KMS-11 (cell line): ENCODE measurements around the gene CBFA2T3.

ENCODE experiments used
- H2AFZ ChIP-seq: fragments of 200-600 bp; sonication (generic); 2 replicates; pipeline ENCODE4 v1.6.1; 2016; ENCODE audit warnings: antibody characterized with exemption, mixed run types, low read depth
- H3K27ac ChIP-seq: fragments of 200-600 bp; sonication (generic); 2 replicates; pipeline ENCODE4 v1.6.1; 2016; ENCODE audit warnings: mild to moderate bottlenecking, mixed run types
- H3K27me3 ChIP-seq: fragments of 200-600 bp; sonication (generic); 2 replicates; pipeline ENCODE4 v1.6.1; 2017; ENCODE audit warnings: mild to moderate bottlenecking, low read depth, mixed run types, moderate library complexity; ENCODE audit not compliant: insufficient read depth
- H3K36me3 ChIP-seq: fragments of 200-600 bp; sonication (generic); 2 replicates; pipeline ENCODE4 v1.6.1; 2017; ENCODE audit warnings: mild to moderate bottlenecking, mixed run types; ENCODE audit not compliant: insufficient read depth
- H3K4me1 ChIP-seq: fragments of 200-600 bp; sonication (generic); 2 replicates; pipeline ENCODE4 v1.6.1; 2016; ENCODE audit warnings: mild to moderate bottlenecking, low read depth, mixed run types; ENCODE audit not compliant: poor library complexity, severe bottlenecking
- H3K4me2 ChIP-seq: fragments of 200-600 bp; sonication (generic); 2 replicates; pipeline ENCODE4 v1.7.0; 2016; ENCODE audit warnings: mild to moderate bottlenecking, mixed run types
- H3K4me3 ChIP-seq: fragments of 200-600 bp; sonication (generic); IDR thresholded peaks from 2 replicates; pipeline ENCODE4 v1.6.1; 2017; ENCODE audit warnings: low read depth, low read length, mixed read lengths; ENCODE audit not compliant: insufficient read depth
- H3K79me2 ChIP-seq: fragments of 200-600 bp; sonication (generic); 2 replicates; pipeline ENCODE4 v1.6.1; 2016; ENCODE audit warnings: low read depth, mixed run types; ENCODE audit not compliant: insufficient read depth
- H3K9ac ChIP-seq: fragments of 200-600 bp; sonication (generic); 2 replicates; pipeline ENCODE4 v1.6.1; 2016; ENCODE audit warnings: mild to moderate bottlenecking, mixed run types
- H4K20me1 ChIP-seq: fragments of 200-600 bp; sonication (generic); 2 replicates; pipeline ENCODE4 v1.6.1; 2016; ENCODE audit warnings: mild to moderate bottlenecking, mixed run types; ENCODE audit not compliant: insufficient read depth
- TF ChIP-seq, protein P1 (sequence below): fragments of 200-600 bp; sonication (generic); conservative IDR thresholded peaks from 2 replicates; pipeline ENCODE4 v1.6.1; 2017; ENCODE audit warnings: low read depth, mild to moderate bottlenecking, antibody characterized with exemption, low read length, moderate library complexity, mixed read lengths

The CBFA2T3 gene

DNA sequence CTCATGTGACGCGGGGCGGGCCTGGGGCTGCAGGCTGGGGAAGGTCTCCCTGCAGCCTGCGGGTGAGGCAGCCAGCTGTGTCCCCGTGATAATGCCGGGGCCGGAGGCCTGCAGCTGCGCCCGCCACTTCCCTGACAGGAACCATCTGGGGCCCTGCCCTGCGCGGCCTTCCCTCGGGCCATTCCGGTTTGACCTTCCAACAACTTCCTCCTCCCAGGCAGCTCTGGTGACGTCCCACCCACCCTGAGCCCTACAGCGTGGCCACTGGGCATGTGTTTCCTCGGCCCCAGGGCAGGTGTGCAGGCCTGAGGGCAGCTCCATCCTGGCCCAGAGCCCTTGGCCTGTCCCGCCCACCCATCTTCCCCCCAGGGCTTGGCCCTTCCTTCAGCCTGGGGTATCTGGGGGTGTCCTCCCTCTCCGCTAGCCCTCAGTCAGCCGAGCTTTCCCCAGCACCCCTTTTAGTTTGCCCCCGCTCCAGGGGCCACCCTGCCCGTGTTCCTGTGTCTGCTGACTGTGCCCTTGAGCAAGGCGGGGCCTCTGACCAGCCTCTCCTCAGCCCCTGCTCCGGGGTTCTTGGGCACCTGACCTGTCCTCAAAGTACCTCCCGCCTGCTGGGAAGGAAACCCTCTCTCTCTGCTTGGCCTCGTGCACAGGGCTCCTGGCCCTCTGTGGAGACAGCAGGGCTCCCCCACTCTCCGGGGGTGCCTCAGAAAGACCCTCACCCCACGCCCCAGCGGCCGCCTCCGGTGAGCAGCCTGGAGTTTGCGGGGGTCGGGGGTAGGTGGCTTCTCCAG is at the start of gene CBFA2T3:
TSS of gene CBFA2T3 (minus strand) at position 190 of the 794 bp plus-strand sequence. CDS start 400 bp downstream, outside the sequence.
- Histone ChIP-seq H4K20me1 (no peaks in the 10 kb centered on the region), H3K27me3 (peaks cover 49% of the 10 kb centered on the region), H2AFZ (peak within 1 kb of the TSS; percentile 32; the same call in 1 of the 2 replicates), H3K4me2 (peak within 1 kb of the TSS; percentile 69; the same call in 1 of the 2 replicates), H3K27ac (no peak within 1 kb of the TSS), H3K79me2 (no peaks in the 10 kb centered on the region), H3K9ac (no peak within 1 kb of the TSS), H3K4me3 (no peak within 1 kb of the TSS), H3K4me1 (peaks cover 30% of the 10 kb centered on the region), H3K36me3 (no peaks in the 10 kb centered on the region)
- TF ChIP-seq, protein P1, sequence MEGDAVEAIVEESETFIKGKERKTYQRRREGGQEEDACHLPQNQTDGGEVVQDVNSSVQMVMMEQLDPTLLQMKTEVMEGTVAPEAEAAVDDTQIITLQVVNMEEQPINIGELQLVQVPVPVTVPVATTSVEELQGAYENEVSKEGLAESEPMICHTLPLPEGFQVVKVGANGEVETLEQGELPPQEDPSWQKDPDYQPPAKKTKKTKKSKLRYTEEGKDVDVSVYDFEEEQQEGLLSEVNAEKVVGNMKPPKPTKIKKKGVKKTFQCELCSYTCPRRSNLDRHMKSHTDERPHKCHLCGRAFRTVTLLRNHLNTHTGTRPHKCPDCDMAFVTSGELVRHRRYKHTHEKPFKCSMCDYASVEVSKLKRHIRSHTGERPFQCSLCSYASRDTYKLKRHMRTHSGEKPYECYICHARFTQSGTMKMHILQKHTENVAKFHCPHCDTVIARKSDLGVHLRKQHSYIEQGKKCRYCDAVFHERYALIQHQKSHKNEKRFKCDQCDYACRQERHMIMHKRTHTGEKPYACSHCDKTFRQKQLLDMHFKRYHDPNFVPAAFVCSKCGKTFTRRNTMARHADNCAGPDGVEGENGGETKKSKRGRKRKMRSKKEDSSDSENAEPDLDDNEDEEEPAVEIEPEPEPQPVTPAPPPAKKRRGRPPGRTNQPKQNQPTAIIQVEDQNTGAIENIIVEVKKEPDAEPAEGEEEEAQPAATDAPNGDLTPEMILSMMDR: no peak

DNA sequence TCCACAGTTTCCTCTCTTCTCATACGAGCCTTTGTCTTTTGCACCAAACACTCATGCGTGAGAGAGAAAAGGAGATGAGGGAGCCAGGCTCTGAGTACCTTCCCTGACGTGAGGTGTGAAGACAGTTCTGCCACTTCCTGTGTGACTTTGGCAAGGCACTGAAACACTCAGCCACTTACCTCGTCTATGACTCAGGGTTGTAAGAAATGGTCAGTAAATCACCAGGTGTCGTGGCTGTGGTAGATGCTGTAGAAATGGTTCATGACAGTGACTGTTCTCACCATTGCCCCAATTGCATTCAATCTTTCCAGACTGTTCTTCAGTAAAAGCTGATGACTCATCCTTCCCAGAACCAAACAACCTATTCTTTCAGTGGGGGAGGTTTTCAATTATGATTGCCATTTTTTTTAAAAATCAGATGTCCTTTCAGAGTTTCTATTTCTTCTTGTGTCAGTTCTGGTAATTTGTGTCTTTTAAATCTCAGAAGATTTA is 49.2 kb upstream of the CBFA2T3 start:
- Histone ChIP-seq H4K20me1 (no peaks in the 10 kb centered on the region), H3K27me3 (peaks cover 81% of the 10 kb centered on the region), H2AFZ (no peak overlapping the region)

DNA sequence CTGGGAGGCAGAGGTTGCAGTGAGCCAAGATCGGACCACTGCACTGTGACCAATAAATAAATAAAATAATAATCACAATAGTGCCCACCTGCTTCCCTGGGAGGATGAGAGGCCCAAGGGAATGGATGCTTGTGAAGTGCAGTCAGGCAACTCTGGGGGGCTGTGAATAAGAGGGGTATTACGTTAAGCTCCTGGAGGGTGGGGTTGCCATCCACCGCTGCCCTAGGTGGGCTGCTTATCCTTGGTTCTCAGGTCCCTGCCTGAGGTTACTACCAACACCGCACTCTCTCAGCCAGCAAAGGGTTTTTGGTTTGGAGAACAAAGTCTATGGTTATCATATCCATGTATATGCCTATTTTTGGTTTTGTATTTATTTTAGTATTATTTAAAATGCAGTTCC is 48.6 kb upstream of the CBFA2T3 start:
- TF ChIP-seq, protein P1: no peak
- no peak overlapping the region for H3K4me3 ChIP-seq
- no peak overlapping the region for H3K9ac ChIP-seq
- H3K4me1 ChIP-seq: peaks cover under 1% of the 10 kb centered on the region
- H3K4me2 ChIP-seq: no peak overlapping the region
- no peak overlapping the region for H3K27ac ChIP-seq
- H3K27me3 ChIP-seq: peaks cover 81% of the 10 kb centered on the region
- H2AFZ ChIP-seq: no peak overlapping the region
- H3K79me2 ChIP-seq: no peaks in the 10 kb centered on the region
- H4K20me1 ChIP-seq: no peaks in the 10 kb centered on the region
- H3K36me3 ChIP-seq: no peaks in the 10 kb centered on the region

More for the DNA sequence above, 49.2 kb upstream of the CBFA2T3 start:
- Histone ChIP-seq H3K4me1 (no peaks in the 10 kb centered on the region), H3K4me2 (no peak overlapping the region), H3K27ac (no peak overlapping the region), H3K9ac (no peak overlapping the region), H3K36me3 (no peaks in the 10 kb centered on the region), H3K79me2 (no peaks in the 10 kb centered on the region), H3K4me3 (no peak overlapping the region)
- TF ChIP-seq, protein P1: no peak

DNA sequence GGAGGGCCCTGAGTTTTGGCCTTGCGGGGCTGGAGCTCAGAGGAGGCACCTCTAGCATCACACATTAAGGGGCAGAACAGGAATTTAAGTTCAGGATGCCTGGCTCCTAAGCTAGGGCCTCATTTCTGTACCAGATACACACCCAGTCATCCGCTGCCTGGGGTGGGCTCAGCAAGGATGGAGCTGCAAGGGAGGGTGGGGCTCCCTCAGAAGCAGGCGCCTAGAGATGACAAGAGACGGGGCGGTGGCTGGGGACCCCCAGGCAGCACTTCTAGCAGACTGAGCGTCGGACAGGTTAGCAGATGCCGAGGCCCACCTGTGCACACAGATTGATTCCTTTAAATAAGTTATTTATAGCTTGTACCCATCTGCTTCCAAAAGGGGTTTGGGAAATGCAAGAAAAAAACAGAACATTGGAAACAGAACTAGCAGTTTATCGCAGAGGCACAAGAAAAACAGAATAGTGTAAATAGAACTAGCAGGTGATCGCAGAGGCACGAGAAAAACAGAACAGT is 47.6 kb upstream of the CBFA2T3 start:
- Histone ChIP-seq H3K36me3 (no peaks in the 10 kb centered on the region), H2AFZ (no peak overlapping the region), H3K27me3 (peaks cover 87% of the 10 kb centered on the region), H3K27ac (no peak overlapping the region), H4K20me1 (no peaks in the 10 kb centered on the region), H3K4me3 (no peak overlapping the region), H3K4me2 (no peak overlapping the region), H3K79me2 (no peaks in the 10 kb centered on the region), H3K4me1 (peaks cover 6% of the 10 kb centered on the region), H3K9ac (no peak overlapping the region)
- TF ChIP-seq, protein P1: no peak
